ENCODE measurements around the gene PPP3CA.

PPP3CA gene

DNA sequence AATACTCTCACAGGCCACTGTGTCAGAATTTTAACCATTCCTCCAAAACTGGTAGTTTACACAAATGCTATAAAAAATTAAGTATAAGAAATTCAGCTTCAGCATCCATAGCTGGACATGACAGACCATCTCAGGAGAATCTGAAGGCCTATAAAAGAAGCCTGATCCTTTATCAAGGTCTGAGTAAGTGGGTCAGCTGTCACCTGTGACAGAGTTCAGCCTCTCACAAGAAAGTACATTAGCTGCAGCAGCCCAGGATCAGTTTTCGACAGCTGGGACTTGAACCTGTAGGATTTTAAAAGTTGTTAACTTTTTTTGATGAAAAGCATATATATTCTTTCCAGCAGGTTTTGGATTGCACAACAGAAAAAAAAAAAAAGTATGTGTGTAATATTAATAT, 60.7 kb downstream of the PPP3CA start:
- DNase-seq: no peak

DNA sequence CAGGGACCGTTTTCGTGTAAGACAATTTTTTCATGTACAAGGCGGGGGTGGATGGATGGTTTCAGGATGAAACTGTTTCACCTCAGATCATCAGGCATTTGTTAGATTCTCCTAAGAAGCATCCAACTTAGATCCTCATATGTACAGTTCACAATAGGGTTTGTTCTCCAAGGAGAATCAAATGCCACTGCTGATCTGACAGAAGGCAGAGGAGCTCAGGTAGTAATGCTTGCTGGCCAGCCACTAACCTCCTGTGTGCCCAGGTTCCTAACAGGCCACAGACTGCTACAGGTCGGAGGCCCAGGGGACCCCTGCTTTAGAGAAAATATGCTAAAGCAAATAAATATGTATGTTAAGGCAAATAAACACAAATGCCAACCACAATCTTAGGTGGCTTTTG, 61.3 kb downstream of the PPP3CA start:
- no peak for DNase-seq

DNA sequence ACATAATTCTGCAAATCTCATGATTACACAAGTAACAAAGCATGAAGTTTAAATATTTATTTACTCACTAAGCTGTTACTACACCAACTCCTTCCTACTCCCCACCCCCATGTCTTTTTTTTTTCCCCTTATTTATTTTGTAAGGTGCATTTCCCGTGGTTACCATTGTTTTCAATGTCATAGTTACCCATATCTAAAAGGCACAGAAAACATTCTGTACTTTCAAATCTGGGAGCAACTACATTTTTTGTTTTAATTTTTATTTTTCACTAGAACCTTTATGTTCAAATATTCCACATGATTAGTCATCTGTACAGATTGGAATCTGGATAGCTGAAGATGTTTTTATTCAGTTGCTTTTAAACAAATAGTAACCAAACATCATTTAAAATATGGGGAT, 62.8 kb downstream of the PPP3CA start:
- DNase-seq: no peak

DNA sequence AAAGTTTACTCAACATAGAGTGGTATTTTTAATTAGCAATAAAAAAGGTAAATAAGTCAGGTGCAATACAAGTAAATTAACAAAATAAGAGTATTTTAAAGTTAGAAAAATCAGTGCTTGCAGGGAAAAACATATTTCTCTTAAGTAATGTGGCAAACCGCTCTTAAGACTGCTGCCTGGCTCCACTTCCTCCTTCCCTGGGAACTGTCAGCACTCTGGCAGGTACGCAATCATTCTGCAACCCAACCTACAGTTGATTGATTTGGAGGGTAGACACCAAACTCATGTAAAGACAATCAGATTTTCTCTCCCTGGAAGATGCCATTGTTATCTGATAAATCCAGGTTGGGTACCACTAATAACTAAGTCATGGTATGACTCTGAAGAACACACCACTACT, 63.9 kb downstream of the PPP3CA start:
- no peak for DNase-seq

- peak; percentile 35 for DNase-seq
Observed at GRCh38 chr4:101282076-101282844, 65.1 kb downstream of the PPP3CA start.

DNA sequence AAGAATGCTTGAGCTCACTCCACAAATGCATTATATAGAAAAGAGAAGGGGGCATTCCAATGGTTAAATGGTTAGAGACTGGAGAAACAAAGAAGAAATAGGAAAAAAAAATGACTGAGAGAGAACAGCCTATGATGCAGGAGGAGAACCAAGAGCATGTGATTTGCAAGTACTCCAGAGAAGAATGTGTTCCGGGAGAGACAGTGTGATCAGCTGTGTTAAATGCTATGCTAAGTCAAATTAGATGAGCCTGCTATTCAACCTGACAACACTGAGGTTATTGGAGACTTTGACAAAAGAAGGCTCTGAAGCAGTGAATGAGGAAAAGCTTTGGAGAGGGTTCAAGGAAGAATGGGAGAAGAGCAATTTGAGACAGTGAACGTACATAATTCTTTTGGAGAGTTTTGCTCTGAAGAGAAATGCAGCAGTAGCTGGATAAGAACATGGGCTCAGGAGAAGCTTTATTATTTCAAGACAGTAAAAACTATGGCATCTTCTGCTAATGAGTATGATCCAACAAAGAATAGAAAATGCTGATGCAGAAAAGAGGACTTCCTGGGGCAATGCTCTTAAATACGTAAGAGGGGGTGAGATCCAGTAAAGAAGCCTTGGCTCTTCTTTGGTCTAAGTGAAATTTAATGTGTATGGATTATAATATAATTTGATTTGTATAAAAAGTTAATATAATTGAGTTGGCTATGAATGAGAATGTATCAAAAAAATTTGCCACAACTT, 66.3 kb downstream of the PPP3CA start:
- no peak for DNase-seq

- DNase-seq: peak; percentile 5
Observed at GRCh38 chr4:101279377-101279871, 67.9 kb downstream of the PPP3CA start.

DNA sequence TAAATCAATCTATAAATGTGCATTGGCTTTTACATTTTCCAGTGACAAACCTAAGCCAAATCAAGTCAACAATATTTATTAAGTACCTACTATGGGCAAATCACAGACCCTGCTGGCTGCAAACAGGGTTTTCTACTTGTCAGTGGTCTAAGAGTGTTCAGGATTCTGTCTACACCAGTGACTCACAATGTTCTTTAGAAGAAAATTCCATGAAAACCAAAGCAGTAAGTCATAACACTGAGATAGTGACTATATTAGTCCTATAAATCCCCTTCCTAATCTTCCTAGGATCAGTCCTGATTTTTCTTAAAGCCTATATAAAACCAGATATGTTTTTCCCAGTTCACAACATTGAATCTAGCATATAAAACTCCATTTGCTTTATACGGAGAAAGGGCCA, 69.7 kb downstream of the PPP3CA start:
- DNase-seq: no peak

DNA sequence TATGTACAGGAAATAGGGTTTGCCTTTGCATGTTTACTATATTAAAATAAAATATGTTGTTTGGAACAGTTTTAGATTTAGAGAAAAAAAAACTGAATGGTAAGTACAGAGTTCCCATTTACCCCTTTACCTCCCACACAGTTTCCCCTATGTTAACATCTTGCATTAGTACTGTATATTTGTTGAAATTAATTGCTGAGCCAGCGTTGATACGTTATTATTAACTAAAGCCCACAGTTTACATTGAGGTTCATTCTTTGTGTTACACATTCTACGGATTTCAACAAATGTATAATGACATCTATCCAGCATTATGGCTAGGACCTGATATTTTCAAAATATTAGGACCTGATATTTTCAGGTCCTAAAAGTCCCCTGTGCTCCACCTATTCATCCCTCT, 70.7 kb downstream of the PPP3CA start:
- DNase-seq: no peak

- no peak for DNase-seq
Observed at GRCh38 chr4:101274888-101275752, 72.2 kb downstream of the PPP3CA start.

GRCh38 chr4:101271516-101271915, 75.8 kb downstream of the PPP3CA start:
- DNase-seq: no peak

- no peak for DNase-seq
Observed at GRCh38 chr4:101269682-101270081, 77.6 kb downstream of the PPP3CA start.

GRCh38 chr4:101265816-101266172, 81.5 kb downstream of the PPP3CA start:
- DNase-seq: no peak

- DNase-seq: no peak
Observed at GRCh38 chr4:101264993-101265815, 82.1 kb downstream of the PPP3CA start.

DNA sequence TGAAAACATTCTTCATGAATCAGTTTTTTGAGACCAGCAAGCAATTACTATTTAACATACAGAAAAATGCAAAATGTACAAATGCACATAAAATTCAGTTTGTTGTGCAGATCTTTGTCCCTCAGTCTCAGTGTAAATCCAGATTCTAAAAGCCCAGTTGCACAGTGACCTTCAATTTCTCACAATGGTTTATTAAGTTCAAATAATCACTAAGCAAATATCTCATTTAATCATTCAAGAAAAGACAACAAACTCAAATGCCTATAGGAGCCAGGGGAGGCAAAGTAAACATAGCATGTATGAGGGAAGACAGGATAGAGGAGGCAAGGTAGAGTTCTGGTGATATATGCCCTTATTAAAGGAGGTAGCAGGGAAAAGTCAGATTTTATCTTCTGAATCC, 82.8 kb downstream of the PPP3CA start:
- no peak for DNase-seq

- DNase-seq: no peak
Observed at GRCh38 chr4:101262683-101263082, 84.6 kb downstream of the PPP3CA start.

DNA sequence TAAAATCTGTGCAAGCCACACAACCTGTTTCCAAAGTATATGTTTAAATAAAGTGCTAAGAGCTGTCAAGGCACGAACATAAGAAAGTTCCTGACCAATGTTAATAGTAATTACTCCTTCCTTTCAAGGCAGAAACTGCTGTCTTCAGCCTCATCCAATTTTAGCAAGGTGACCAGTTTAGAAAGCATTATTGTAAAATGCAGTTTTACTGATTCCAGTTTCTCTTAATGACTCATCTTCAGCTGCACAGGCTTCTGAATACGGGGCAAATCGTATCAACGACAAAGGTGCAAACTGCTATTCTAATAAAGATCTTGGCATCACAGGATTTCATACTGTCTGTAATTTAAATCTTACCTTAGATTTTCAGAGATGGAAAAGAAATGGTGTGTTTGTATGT, 87.5 kb downstream of the PPP3CA start:
- no peak for DNase-seq

- no peak for DNase-seq
Observed at GRCh38 chr4:101258883-101259282, 88.4 kb downstream of the PPP3CA start.

DNA sequence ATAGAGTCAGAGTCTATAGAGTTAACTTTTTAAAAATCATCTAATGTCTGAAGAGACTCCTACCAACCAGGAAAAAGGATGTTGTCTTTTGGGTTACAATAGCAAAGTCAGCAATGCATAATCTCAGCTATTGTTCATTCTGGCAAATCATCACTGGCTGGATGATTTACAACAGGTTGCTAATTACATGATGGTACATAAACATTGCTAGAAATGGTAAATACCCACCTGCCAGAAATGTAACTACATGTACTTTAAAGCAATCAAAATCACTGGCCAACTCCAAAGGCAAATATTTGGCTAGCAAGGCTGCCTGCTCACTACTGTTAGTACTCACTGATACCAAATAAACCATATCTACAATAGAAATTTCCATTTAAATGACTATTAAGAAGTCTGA, 91.1 kb downstream of the PPP3CA start:
- DNase-seq: no peak

- DNase-seq: no peak
Observed at GRCh38 chr4:101254776-101255175, 92.5 kb downstream of the PPP3CA start.

- DNase-seq: no peak
Observed at GRCh38 chr4:101253121-101253520, 94.2 kb downstream of the PPP3CA start.

- DNase-seq: no peak
Observed at GRCh38 chr4:101252721-101253120, 94.6 kb downstream of the PPP3CA start.

DNA sequence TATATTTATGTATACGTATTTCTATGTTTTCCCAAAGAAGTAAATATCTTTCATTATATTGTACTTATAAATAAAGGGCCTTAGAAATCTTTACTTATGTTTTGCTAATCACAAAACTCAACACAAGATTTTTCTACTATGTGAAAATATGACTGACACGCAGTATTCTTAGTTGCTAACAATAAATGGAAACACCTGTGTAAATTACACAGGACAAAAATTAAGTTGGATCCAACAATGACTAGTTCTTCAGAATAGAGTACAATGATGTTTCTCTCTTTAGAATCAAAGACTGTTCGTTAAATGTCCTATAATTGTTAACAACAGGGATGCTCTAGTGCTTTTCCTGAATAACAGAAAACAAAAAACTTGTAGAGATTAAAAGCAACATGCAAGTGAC, 96.1 kb downstream of the PPP3CA start:
- DNase-seq: no peak

All from stimulated activated CD4-positive, alpha-beta T cell treated with anti-CD3 and anti-CD28 coated beads, Interleukin-1b, Interleukin-23, amount 100 ng/mL, for 48 hours (primary cell).